Ovary (tissue), 9 donors: Measurements from ENCODE around the gene CLCN1. TPM values are rescaled to one million over a fixed set of nuclear protein-coding genes. Genes with fewer than 3 reads are reported as not detected.

ENCODE experiments used
- DNase-seq, 5 donors: peaks; one replicate each; pipeline ENCODE4 v3.0.0-alpha.2; 2019 to 2020
- H3K27ac ChIP-seq, 2 donors: fragments of 200-600 bp; one replicate each; pipeline versions ENCODE4 v1.5.1 to v1.8.0; 2019 to 2022
- H3K27me3 ChIP-seq: fragments of 200-600 bp; one replicate; pipeline ENCODE4 v1.8.0; 2022
- H3K36me3 ChIP-seq: fragments of 200-600 bp; sonication (generic); one replicate; pipeline ENCODE4 v1.5.1; 2019
- H3K4me1 ChIP-seq: one replicate; pipeline ENCODE4 v1.8.1; 2013; ENCODE audit warnings: mild to moderate bottlenecking, moderate library complexity; ENCODE audit not compliant: insufficient read depth
- H3K4me3 ChIP-seq: fragments of 200-600 bp; sonication (generic); one replicate; pipeline ENCODE4 v1.5.1; 2017
- H3K9me3 ChIP-seq, 2 donors: fragments of 200-600 bp in 1 of 2; sonication (generic) in 1 of 2; one replicate each; pipeline versions ENCODE4 v1.5.1 to v1.8.1; 2013 to 2019; ENCODE audit warnings: mild to moderate bottlenecking in 1 of 2, moderate library complexity in 1 of 2
- CTCF ChIP-seq, 3 donors: fragments of 450-650 bp in 2 of 3; fragments of 200-600 bp in 1 of 3; IDR thresholded peaks; one replicate each; pipeline versions ENCODE4 v1.5.1 to v1.8.0; 2016 to 2022; ENCODE audit warnings: antibody characterized with exemption in 3 of 3, mild to moderate bottlenecking in 1 of 3
- EP300 ChIP-seq: sonication (generic); formaldehyde crosslinking; IDR thresholded peaks from one replicate; pipeline ENCODE4 v1.6.1; 2017; ENCODE audit warnings: antibody characterized with exemption
- POLR2A ChIP-seq: fragments of 450-650 bp; IDR thresholded peaks from one replicate; pipeline ENCODE4 v1.6.1; 2017; ENCODE audit warnings: antibody characterized with exemption, mild to moderate bottlenecking, moderate library complexity
- WGBS, 3 donors: extraction: QIAGEN DNeasy Blood & Tissue Kit in 1 of 3; methylation state at CpG; one replicate each; pipeline versions ENCODE4 v1.1.5 to v1.1.7; 2013 to 2017; 5-methylcytosine and 5-hydroxymethylcytosine counted together
- intact Hi-C, 4 donors: fragments of 100-400 bp; cut with DNase I; formaldehyde crosslinking; loops; one replicate each; pipeline versions ENCODE4 v1.11.0 to v1.15.1; 2022 to 2023
- polyA plus RNA-seq, 2 donors: library from polyadenylated mRNA; stranded (reverse); fragments of 200-250 nt in 1 of 2; fragments of 350-450 nt in 1 of 2; fragmentation: Illumina TruSeq in 1 of 2; extraction: RNeasy Lipid Tissue Mini Kit (QIAGEN cat#74804) in 1 of 2; gene quantifications; one replicate each; pipeline ENCODE4 v1.2.3, GENCODE V29; 2013 to 2014
- total RNA-seq, 7 donors: library from RNA; depleted of rRNA in 2 of 7; stranded (reverse); fragments of >200 nt in 2 of 7; fragmentation: NEBNext Ultra II Directional in 3 of 7; extraction: Animal tissue kit (Norgen Biotek cat#: 25700) in 3 of 7; gene quantifications; one replicate each; pipeline versions ENCODE4 v1.1.0 to v1.2.4, GENCODE V29; 2016 to 2023
- donor health status: DM: no; HTN: no; CAD: no; lungs with moderate emphysema.
- donor health status: DM: no; HTN: no; CAD: no.
- donor health status: Bipolar disorder and iron deficiency.
- donor health status: DM: yes; HTN: yes; CAD: no.
- donor health status: DM: no; HTN: no; CAD: no.
- donor health status: DM: yes; HTN: yes; CAD: no.

CLCN1 gene
- total and polyA plus RNA-seq, 9 donors, result 0.10 TPM; not detected in 8

GRCh38 chr7:143374561-143374960 lies 58.6 kb downstream of the CLCN1 start:
- no peak for DNase-seq

GRCh38 chr7:143375298-143376034 lies 59.6 kb downstream of the CLCN1 start:
- Histone ChIP-seq H3K27ac (no peak overlapping the region), H3K4me1 (no peaks in the 10 kb centered on the region), H3K9me3 (no peaks in the 10 kb centered on the region), H3K27me3 (no peaks in the 10 kb centered on the region), H3K4me3 (no peak overlapping the region), H3K36me3 (no peaks in the 10 kb centered on the region)
- WGBS, 3 donors, result 88 to 89% (median 88%) methylated on average over 7 of the region's 7 CpGs
- intact Hi-C loops, result loop anchor here in 1 of 4 donors (5.0 kb wide), 1 partner anchor 42 kb away; no protein-coding TSS in a partner anchor
- DNase-seq, result no peak
- no peak for TF ChIP-seq CTCF (IDR thresholded peaks at IDR 0.05)
- no peak for TF ChIP-seq POLR2A
- TF ChIP-seq EP300, result no peak

More at GRCh38 chr7:143374561-143374960, 58.6 kb downstream of the CLCN1 start:
- no peak for TF ChIP-seq EP300
- no peak for TF ChIP-seq CTCF (IDR thresholded peaks at IDR 0.05)
- TF ChIP-seq POLR2A, result no peak
- Histone ChIP-seq H3K36me3 (no peaks in the 10 kb centered on the region), H3K27ac (no peak overlapping the region), H3K9me3 (no peaks in the 10 kb centered on the region), H3K4me3 (no peak overlapping the region), H3K4me1 (no peaks in the 10 kb centered on the region), H3K27me3 (no peaks in the 10 kb centered on the region)
- intact Hi-C loops, result no loop called here
- WGBS, 3 donors, result 85 to 86% (median 85%) methylated on average over 5 of the region's 5 CpGs

- H3K27me3 ChIP-seq, result no peaks in the 10 kb centered on the region
- H3K36me3 ChIP-seq, result no peaks in the 10 kb centered on the region
- TF ChIP-seq POLR2A (no peak), EP300 (no peak), CTCF (IDR thresholded peaks at IDR 0.05) (no peak)
- H3K4me1 ChIP-seq, result no peaks in the 10 kb centered on the region
- no peak overlapping the region for H3K4me3 ChIP-seq
- no peaks in the 10 kb centered on the region for H3K9me3 ChIP-seq
- no peak overlapping the region for H3K27ac ChIP-seq
- no peak for DNase-seq
- intact Hi-C loops, result loop anchor here in 1 of 4 donors (5.0 kb wide), 1 partner anchor 41 kb away; no protein-coding TSS in a partner anchor
- 55 to 64% (median 63%) methylated on average over 5 of the region's 5 CpGs for WGBS, 3 donors
These were observed 60.5 kb downstream of the CLCN1 start for GRCh38 chr7:143376396-143376795.

DNA sequence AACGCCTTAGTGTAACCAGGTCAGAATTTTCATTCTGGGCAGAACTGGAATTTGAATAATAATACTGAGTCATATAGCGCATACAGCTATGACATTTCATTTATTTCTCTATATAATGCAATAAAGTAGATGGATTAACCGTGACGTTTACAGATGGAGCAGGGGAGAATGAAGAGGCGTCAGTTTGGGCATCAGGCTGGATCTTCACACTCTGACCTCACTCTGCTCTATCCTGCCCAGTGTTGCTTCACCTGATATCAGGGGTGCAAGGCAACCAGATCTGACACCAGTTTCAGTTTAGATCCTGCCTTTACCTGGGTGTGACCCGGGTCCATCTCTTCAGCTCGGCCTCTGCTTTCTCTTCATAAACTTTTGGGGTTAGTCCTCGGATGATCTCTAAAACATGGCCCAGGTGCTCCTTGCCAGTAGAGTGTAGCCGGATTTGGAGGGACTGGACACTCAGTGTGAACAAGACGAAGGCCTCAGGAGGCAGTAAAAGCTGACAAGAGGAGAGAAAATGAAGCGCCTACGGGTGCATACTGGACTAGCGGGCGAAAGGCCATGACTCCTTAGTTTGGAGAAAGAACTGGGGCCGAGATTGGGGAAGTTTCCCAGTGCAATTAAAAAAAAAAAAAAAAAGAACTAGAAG lies 63.8 kb downstream of the CLCN1 start:
- H3K4me3 ChIP-seq, result peak overlapping the region; percentile 88
- no peak for DNase-seq
- no peaks in the 10 kb centered on the region for H3K9me3 ChIP-seq
- 28 to 34% (median 33%) methylated on average over 15 of the region's 15 CpGs for whole genome bisulfite sequencing, 3 donors
- no peak for TF ChIP-seq EP300
- no peak for TF ChIP-seq CTCF (IDR thresholded peaks at IDR 0.05)
- no peak for TF ChIP-seq POLR2A
- intact Hi-C loops, result loop anchor here in 1 of 4 donors (5.0 kb wide), 1 partner anchor 38 kb away; no protein-coding TSS in a partner anchor
- peak overlapping the region in 1 of 2 donors; percentile 98 for H3K27ac ChIP-seq
- no peaks in the 10 kb centered on the region for H3K36me3 ChIP-seq
- peaks cover 13% of the 10 kb centered on the region for H3K4me1 ChIP-seq
- no peaks in the 10 kb centered on the region for H3K27me3 ChIP-seq
